KOPT-K1 (cell line): ENCODE measurements around the gene ERP29.
"Not testable (repeated sequence)": the region's sequence is repeated elsewhere in the genome, so short reads cannot be mapped to it uniquely, and the experiment has no call there.

Source experiments
- H3K27ac ChIP-seq: fragments of 200-600 bp; sonication (generic); 2 replicates; pipeline ENCODE4 v1.5.1; 2016; ENCODE audit warnings: antibody characterized with exemption, mild to moderate bottlenecking, low read depth, low read length; ENCODE audit not compliant: poor library complexity, severe bottlenecking
- H3K36me3 ChIP-seq: fragments of 200-600 bp; sonication (generic); 2 replicates; pipeline ENCODE4 v1.5.1; 2017; ENCODE audit warnings: antibody characterized with exemption, mild to moderate bottlenecking, low read length, moderate library complexity; ENCODE audit not compliant: insufficient read depth
- H3K9me3 ChIP-seq: fragments of 200-600 bp; sonication (generic); 2 replicates; pipeline ENCODE4 v1.5.1; 2017; ENCODE audit warnings: antibody characterized with exemption, low read length, mild to moderate bottlenecking; ENCODE audit not compliant: insufficient read depth, poor library complexity, severe bottlenecking

ERP29 gene

DNA sequence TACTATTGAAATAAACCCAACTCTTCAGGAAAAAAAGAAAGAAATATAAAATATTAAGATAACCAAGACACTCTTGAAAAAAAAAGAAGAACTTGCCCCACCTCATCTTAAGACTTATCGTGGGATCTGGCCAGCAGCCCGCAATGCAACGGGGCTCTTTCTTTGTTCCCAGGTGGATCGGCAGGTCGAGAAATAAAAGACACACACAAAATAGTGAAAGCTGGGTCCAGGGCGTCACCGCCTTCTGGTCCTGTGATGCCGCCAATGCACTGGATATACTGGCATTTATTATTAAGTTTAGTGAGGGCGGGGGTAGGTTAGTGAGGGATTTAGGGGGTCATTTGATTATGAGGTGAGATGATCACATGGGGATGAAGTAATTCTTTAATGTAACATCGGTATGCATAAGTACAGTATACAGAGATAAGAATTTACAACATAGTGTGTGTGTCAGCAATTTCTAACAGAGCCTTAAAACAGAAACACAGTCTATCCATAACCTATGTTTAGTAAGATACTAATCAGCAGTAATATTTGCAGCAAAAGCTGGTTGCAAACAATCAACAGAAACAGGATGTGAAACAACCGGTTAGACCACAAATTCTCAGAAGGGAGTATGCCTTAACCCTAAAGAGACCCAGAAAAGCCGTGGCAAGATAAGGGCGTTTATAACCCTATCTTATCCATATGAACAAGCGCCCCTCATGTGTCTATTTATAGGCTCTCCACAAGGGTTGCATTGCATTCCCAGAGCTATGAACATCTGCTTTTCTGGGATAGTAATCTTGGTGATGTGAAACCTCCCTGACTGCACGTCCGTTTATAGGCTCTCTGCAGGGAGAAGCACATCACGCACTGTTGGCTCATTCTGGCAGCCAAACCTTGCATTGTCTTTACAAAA is 18.8 kb upstream of the ERP29 start:
- not testable (repeated sequence) for H3K36me3 ChIP-seq, H3K9me3 ChIP-seq
- H3K27ac ChIP-seq = peak overlapping the region; percentile 70

DNA sequence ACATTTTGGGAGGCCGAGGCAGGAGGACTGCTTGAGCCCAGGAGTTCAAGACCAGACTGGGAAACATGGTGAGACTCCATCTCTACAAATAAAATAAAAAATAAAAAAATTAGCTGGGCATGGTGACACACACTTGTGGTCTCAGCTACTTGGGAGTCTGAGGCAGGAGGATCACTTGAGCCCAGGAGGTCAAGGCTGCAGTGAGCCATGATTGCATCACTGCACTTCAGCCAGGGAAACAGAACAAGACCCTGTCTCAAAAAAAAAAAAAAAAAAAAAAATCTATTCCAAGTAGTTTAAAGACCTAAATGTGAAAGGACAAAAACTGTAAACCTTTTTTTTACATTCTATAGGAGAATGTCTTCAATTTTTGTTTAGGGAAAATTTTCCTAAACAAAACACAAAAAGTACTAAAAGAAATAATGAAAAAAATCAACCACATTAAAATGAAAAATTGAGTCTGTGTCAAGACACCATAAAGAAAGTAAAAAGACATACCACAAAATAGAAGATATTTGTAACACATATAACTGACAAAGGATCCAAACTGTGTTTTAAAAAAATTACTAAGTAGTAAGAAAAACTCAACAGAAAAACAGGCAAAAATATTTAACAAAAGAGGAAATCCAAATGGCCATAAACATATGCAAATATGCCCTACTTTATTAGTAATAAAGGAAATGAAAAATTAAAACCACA is 17.3 kb upstream of the ERP29 start:
- no peaks in the 10 kb centered on the region for H3K36me3 ChIP-seq
- no peaks in the 10 kb centered on the region for H3K9me3 ChIP-seq
- peak overlapping the region; percentile 70 for H3K27ac ChIP-seq

- Histone ChIP-seq H3K27ac (peak overlapping the region; percentile 16), H3K36me3 (no peaks in the 10 kb centered on the region), H3K9me3 (no peaks in the 10 kb centered on the region)
These were observed 15.9 kb upstream of the ERP29 start for GRCh38 chr12:111997300-111997699.

DNA sequence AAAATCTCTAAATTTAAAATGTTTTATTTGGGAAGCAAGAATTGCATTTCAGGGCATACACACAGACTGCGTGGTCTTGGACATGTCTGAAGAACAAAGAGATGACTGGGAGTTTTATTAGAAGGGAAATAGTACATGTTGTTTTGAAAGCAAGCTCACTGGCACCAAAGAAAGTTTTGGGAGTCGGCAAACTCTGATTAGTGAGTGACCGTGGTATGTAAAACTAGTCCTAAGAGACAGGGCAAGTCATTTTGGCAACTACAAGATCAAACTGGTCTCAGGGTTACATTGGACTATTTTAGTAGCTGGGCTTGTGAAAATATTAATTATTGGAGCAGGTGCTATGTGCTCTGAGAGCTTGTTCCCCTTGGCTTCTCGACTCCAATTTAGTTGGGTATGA is 15.2 kb upstream of the ERP29 start:
- Histone ChIP-seq H3K36me3 (no peaks in the 10 kb centered on the region), H3K27ac (no peak overlapping the region), H3K9me3 (no peaks in the 10 kb centered on the region)

- H3K36me3 ChIP-seq, H3K27ac ChIP-seq, H3K9me3 ChIP-seq: not testable (repeated sequence)
These were observed 14.1 kb upstream of the ERP29 start for GRCh38 chr12:111999129-111999528.

DNA sequence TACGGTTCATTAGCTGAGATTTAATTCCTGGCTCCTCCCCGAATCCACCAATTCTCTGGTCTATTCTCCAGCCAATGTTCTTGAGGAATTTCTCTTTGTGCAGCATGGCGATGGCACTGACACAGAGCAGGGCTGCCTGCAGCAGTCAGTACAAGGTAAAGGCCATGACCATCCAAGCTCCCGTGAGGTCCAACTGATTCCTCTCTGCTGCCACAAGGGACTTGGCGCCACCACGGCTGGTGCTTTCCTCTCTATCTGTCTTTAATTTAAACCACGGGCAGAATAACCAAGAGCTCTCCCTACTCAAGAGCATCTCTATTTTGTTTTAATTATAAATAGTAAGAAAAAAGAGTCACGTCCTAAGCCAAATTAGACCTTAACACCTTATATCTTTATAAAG is 12.4 kb upstream of the ERP29 start:
- Histone ChIP-seq H3K27ac (no peak overlapping the region), H3K9me3 (no peaks in the 10 kb centered on the region), H3K36me3 (no peaks in the 10 kb centered on the region)

GRCh38 chr12:112001576-112001975 is 11.7 kb upstream of the ERP29 start:
- Histone ChIP-seq H3K27ac (peak overlapping the region; percentile 8), H3K36me3 (no peaks in the 10 kb centered on the region), H3K9me3 (no peaks in the 10 kb centered on the region)

- no peak overlapping the region for H3K27ac ChIP-seq
- H3K36me3 ChIP-seq = no peaks in the 10 kb centered on the region
These were observed 9.2 kb upstream of the ERP29 start for GRCh38 chr12:112004041-112004440.

GRCh38 chr12:112005419-112006395 is 7.5 kb upstream of the ERP29 start:
- Histone ChIP-seq H3K27ac (no peak overlapping the region), H3K9me3 (no peaks in the 10 kb centered on the region), H3K36me3 (peaks cover 7% of the 10 kb centered on the region; the same call in 1 of the 2 replicates)

More at GRCh38 chr12:112004041-112004440, 9.2 kb upstream of the ERP29 start:
- no peaks in the 10 kb centered on the region for H3K9me3 ChIP-seq

DNA sequence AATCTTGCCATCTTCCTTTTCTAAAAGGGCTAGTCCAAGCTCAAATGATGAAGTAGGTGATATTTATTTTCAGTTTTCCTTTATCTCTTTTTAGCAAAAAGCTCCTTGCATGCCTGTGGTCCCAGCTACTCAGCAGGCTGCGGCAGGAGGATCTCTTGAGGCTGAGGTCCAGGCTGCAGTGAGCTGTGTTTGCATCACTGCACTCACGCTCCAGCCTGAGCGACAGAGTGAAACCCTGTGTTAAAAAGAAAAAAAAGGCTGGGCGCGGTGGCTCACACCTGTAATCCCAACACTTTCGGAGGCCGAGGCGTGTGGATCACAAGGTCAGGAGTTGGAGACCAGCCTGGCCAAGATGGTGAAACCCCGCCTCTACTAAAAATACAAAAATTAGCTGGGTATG is 5.3 kb upstream of the ERP29 start:
- peaks cover 8% of the 10 kb centered on the region; the same call in 1 of the 2 replicates for H3K36me3 ChIP-seq
- no peak overlapping the region for H3K27ac ChIP-seq
- H3K9me3 ChIP-seq = no peaks in the 10 kb centered on the region

- H3K27ac ChIP-seq = no peak overlapping the region
- H3K36me3 ChIP-seq = peaks cover 8% of the 10 kb centered on the region; the same call in 1 of the 2 replicates
- H3K9me3 ChIP-seq = no peaks in the 10 kb centered on the region
These were observed 4.3 kb upstream of the ERP29 start for GRCh38 chr12:112008918-112009317.

DNA sequence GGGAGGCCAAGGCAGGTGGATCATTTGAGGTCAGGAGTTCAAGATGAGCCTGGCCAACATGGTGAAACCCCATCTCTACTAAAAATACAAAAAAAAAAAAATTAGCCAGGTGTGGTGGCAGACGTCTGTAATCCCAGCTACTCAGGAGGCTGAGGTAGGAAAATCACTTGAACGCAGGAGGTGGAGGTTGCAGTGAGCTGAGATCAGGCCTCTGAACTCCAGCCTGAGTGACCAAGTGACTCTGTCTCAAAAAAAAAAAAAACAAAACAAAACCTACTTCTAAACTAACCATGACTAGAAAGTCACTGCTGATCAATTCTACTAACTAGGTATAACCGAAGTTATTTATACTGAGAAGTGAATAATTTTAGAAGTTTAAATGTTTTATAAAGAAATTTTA is 3.6 kb upstream of the ERP29 start:
- not testable (repeated sequence) for H3K9me3 ChIP-seq, H3K27ac ChIP-seq

DNA sequence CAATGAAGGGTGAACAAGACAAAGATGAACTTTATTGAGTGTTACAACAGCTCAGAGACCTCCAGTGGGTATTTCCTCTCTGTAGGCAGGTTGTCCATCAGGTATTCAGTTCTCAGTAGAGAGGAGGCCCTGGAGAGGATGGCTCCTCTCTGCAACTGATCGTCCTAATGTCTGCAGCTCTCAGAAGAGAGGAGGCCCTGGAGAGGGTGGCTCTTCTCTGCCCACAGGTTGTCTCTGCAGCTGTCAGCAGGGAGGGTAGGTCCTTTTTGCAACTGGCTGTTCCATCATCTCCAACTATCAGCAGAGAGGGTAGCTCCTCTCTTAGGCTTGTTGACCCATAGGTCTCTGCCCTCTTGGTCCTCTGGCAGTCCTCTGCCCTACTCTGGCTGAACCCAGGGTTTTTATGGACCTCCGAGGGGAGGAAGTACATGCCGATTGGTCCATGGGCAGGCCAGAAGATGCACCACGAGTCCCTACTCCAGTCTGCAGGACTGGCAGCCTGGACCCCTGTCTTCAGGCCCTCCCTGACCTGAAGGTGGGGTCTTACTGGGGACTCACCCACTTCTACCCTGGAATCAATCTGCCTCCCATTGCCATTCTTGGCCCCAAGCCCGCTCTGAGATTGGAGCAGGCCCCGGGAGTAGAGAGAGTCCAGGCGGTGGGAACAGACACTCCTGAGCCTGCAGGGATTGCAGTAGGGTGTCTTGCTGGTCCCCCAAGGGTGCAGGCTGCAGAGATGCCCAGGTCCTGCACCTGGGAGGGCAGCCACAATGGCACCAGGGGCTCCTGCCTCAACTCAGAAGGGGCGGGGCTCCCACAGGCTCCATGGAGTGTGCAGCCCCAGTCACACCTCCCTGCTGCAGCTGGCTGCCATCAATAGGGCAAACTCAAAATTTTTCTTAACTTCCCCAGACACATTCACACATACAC is 2.5 kb upstream of the ERP29 start:
- peaks cover 13% of the 10 kb centered on the region for H3K36me3 ChIP-seq
- no peaks in the 10 kb centered on the region for H3K9me3 ChIP-seq
- no peak overlapping the region for H3K27ac ChIP-seq

More for the DNA sequence above, 3.6 kb upstream of the ERP29 start:
- not testable (repeated sequence) for H3K36me3 ChIP-seq

GRCh38 chr12:112011685-112012084 is 1.5 kb upstream of the ERP29 start:
- peak overlapping the region; percentile 99 for H3K27ac ChIP-seq
- H3K36me3 ChIP-seq = peaks cover 23% of the 10 kb centered on the region
- H3K9me3 ChIP-seq = no peaks in the 10 kb centered on the region
